ENCODE results near the gene DPH6.

Gene DPH6

DNA sequence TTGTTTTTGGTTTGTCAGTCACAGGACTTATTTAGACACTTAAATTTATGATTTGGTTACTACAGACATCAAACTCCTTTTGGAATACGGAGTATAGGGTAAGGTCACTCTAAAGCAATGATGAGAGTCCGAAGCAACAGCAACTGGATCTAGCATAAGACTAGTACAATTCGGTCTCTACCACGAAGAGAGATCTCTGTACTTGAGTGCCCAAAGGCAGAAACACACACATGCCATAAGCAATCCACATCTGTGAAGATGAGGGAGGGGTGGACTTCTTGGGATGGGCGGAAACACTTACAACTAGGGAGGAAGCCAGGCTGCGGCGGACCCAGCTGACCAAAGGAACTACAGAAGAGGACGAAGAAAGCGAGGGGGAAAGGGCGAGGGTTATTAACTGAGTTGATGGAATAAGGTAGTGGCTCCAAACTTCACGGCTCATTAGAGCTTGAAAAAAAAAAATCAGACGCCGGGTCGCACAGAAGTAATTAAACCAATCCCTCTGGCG lies 595 bp downstream of the DPH6 start (continued):
- TF ChIP-seq OSR1 (CRISPR knock-in tag; IDR thresholded peaks at IDR 0.05): no peak

DNA sequence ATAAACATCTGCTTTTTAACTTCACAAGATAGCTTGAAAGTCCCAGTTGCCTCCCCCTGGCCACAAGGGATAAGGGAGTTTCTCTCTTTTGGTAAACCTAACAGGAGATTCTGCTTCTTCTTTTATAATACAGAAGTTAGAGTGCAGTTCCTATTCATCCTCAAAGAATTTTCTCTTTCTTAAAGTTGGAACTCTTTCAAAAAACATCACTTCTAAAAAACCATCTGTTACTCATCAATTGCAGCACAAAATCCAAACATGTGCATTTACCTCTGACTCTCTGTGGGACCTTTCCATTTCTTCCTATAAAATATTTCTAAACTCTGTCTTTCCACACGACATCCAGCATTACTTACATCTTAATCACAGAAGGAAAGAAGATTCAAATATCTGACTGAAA lies 5.1 kb downstream of the DPH6 start:
- no peak for TF ChIP-seq ISL1 (CRISPR knock-in tag; IDR thresholded peaks at IDR 0.05)
- no peak for TF ChIP-seq ZFP3 (CRISPR knock-in tag; IDR thresholded peaks at IDR 0.05)
- TF ChIP-seq RARB (CRISPR knock-in tag; IDR thresholded peaks at IDR 0.05): no peak
- TF ChIP-seq, protein P1, sequence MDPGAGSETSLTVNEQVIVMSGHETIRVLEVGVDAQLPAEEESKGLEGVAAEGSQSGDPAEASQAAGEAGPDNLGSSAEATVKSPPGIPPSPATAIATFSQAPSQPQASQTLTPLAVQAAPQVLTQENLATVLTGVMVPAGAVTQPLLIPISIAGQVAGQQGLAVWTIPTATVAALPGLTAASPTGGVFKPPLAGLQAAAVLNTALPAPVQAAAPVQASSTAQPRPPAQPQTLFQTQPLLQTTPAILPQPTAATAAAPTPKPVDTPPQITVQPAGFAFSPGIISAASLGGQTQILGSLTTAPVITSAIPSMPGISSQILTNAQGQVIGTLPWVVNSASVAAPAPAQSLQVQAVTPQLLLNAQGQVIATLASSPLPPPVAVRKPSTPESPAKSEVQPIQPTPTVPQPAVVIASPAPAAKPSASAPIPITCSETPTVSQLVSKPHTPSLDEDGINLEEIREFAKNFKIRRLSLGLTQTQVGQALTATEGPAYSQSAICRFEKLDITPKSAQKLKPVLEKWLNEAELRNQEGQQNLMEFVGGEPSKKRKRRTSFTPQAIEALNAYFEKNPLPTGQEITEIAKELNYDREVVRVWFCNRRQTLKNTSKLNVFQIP (CRISPR knock-in tag; IDR thresholded peaks at IDR 0.05; ENCODE audit: borderline replicate concordance, low read depth): no peak
- TF ChIP-seq, protein P2, sequence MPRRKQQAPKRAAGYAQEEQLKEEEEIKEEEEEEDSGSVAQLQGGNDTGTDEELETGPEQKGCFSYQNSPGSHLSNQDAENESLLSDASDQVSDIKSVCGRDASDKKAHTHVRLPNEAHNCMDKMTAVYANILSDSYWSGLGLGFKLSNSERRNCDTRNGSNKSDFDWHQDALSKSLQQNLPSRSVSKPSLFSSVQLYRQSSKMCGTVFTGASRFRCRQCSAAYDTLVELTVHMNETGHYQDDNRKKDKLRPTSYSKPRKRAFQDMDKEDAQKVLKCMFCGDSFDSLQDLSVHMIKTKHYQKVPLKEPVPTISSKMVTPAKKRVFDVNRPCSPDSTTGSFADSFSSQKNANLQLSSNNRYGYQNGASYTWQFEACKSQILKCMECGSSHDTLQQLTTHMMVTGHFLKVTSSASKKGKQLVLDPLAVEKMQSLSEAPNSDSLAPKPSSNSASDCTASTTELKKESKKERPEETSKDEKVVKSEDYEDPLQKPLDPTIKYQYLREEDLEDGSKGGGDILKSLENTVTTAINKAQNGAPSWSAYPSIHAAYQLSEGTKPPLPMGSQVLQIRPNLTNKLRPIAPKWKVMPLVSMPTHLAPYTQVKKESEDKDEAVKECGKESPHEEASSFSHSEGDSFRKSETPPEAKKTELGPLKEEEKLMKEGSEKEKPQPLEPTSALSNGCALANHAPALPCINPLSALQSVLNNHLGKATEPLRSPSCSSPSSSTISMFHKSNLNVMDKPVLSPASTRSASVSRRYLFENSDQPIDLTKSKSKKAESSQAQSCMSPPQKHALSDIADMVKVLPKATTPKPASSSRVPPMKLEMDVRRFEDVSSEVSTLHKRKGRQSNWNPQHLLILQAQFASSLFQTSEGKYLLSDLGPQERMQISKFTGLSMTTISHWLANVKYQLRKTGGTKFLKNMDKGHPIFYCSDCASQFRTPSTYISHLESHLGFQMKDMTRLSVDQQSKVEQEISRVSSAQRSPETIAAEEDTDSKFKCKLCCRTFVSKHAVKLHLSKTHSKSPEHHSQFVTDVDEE (CRISPR knock-in tag; IDR thresholded peaks at IDR 0.05): no peak
- TF ChIP-seq, protein P3, sequence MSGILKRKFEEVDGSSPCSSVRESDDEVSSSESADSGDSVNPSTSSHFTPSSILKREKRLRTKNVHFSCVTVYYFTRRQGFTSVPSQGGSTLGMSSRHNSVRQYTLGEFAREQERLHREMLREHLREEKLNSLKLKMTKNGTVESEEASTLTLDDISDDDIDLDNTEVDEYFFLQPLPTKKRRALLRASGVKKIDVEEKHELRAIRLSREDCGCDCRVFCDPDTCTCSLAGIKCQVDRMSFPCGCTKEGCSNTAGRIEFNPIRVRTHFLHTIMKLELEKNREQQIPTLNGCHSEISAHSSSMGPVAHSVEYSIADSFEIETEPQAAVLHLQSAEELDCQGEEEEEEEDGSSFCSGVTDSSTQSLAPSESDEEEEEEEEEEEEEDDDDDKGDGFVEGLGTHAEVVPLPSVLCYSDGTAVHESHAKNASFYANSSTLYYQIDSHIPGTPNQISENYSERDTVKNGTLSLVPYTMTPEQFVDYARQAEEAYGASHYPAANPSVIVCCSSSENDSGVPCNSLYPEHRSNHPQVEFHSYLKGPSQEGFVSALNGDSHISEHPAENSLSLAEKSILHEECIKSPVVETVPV (CRISPR knock-in tag; IDR thresholded peaks at IDR 0.05): no peak
- no peak for TF ChIP-seq ZNF8 (CRISPR knock-in tag; IDR thresholded peaks at IDR 0.05)
- ATAC-seq: peak; percentile 38

DNA sequence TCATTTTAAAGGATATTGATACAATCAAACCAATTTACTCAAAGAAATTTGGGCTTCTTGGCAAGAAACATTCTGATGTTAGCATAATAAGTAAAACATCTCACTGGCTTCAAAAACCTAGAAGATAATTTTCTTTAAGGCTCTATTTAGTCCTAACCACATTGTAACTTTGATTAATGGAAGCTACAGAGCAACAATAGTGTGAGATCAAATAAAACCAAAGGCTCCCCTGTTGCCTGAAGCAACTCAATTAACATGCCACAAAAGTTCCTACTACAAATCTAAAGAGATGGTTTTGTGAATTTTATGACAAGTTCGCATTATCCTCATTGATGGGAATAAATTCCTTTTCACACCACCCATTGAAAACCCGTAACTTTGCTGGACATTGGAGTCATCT lies 5.9 kb downstream of the DPH6 start:
- ATAC-seq: no peak
- TF ChIP-seq, protein P2 (CRISPR knock-in tag; IDR thresholded peaks at IDR 0.05): no peak
- TF ChIP-seq RARB (CRISPR knock-in tag; IDR thresholded peaks at IDR 0.05) (no peak), ZC3H10 (CRISPR knock-in tag; IDR thresholded peaks at IDR 0.05) (no peak), ZNF70 (CRISPR knock-in tag; IDR thresholded peaks at IDR 0.05) (no peak), ZNF8 (CRISPR knock-in tag; IDR thresholded peaks at IDR 0.05) (no peak), BACH2 (CRISPR knock-in tag; IDR thresholded peaks at IDR 0.05; ENCODE audit: borderline replicate concordance) (no peak), OSR1 (CRISPR knock-in tag; IDR thresholded peaks at IDR 0.05) (no peak), ZFP30 (CRISPR knock-in tag; IDR thresholded peaks at IDR 0.05) (no peak), PPARA (CRISPR knock-in tag; IDR thresholded peaks at IDR 0.05; ENCODE audit: borderline replicate concordance) (no peak), SNAI2 (CRISPR knock-in tag; IDR thresholded peaks at IDR 0.05) (no peak), TOX (CRISPR knock-in tag; IDR thresholded peaks at IDR 0.05; ENCODE audit: borderline replicate concordance) (no peak), GLIS3 (CRISPR knock-in tag; IDR thresholded peaks at IDR 0.05) (no peak), ZFP3 (CRISPR knock-in tag; IDR thresholded peaks at IDR 0.05) (no peak)
- TF ChIP-seq, protein P1 (CRISPR knock-in tag; IDR thresholded peaks at IDR 0.05; ENCODE audit: borderline replicate concordance, low read depth): no peak
- TF ChIP-seq, protein P4, sequence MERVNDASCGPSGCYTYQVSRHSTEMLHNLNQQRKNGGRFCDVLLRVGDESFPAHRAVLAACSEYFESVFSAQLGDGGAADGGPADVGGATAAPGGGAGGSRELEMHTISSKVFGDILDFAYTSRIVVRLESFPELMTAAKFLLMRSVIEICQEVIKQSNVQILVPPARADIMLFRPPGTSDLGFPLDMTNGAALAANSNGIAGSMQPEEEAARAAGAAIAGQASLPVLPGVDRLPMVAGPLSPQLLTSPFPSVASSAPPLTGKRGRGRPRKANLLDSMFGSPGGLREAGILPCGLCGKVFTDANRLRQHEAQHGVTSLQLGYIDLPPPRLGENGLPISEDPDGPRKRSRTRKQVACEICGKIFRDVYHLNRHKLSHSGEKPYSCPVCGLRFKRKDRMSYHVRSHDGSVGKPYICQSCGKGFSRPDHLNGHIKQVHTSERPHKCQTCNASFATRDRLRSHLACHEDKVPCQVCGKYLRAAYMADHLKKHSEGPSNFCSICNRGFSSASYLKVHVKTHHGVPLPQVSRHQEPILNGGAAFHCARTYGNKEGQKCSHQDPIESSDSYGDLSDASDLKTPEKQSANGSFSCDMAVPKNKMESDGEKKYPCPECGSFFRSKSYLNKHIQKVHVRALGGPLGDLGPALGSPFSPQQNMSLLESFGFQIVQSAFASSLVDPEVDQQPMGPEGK (CRISPR knock-in tag; IDR thresholded peaks at IDR 0.05; ENCODE audit: borderline replicate concordance): no peak
- TF ChIP-seq, protein P5, sequence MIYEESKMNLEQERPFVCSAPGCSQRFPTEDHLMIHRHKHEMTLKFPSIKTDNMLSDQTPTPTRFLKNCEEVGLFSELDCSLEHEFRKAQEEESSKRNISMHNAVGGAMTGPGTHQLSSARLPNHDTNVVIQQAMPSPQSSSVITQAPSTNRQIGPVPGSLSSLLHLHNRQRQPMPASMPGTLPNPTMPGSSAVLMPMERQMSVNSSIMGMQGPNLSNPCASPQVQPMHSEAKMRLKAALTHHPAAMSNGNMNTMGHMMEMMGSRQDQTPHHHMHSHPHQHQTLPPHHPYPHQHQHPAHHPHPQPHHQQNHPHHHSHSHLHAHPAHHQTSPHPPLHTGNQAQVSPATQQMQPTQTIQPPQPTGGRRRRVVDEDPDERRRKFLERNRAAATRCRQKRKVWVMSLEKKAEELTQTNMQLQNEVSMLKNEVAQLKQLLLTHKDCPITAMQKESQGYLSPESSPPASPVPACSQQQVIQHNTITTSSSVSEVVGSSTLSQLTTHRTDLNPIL (CRISPR knock-in tag; IDR thresholded peaks at IDR 0.05; ENCODE audit: low read depth): no peak
